Glutamatergic neuron (in vitro differentiated cells): Measurements from ENCODE around the gene AMOTL2. TPM values are rescaled to one million over a fixed set of nuclear protein-coding genes. Genes with fewer than 3 reads are reported as not detected.
A peak's percentile ranks its signal among the peaks of the same experiment; 100 is the strongest.

Experiments used
- DNase-seq: peaks from one replicate; pipeline ENCODE4 v3.0.0; 2022
- H3K27ac Mint-ChIP-seq: one replicate; pipeline ENCODE4 v1.8.0; 2020; ENCODE audit warnings: mild to moderate bottlenecking, mixed read lengths, inconsistent platforms; ENCODE audit not compliant: unreplicated experiment
- H3K27me3 Mint-ChIP-seq: one replicate; pipeline ENCODE4 v1.8.0; 2020; ENCODE audit warnings: mild to moderate bottlenecking, moderate library complexity, mixed read lengths, inconsistent platforms; ENCODE audit not compliant: unreplicated experiment
- H3K36me3 Mint-ChIP-seq: one replicate; pipeline ENCODE4 v1.8.0; 2020; ENCODE audit warnings: mild to moderate bottlenecking, mixed read lengths, inconsistent platforms; ENCODE audit not compliant: unreplicated experiment
- H3K4me1 Mint-ChIP-seq: one replicate; pipeline ENCODE4 v1.8.0; 2020; ENCODE audit warnings: mild to moderate bottlenecking, low read depth, mixed read lengths, inconsistent platforms; ENCODE audit not compliant: unreplicated experiment
- H3K4me3 Mint-ChIP-seq: one replicate; pipeline ENCODE4 v1.8.0; 2020; ENCODE audit warnings: mild to moderate bottlenecking, mixed read lengths, inconsistent platforms; ENCODE audit not compliant: unreplicated experiment
- H3K9me3 Mint-ChIP-seq: one replicate; pipeline ENCODE4 v1.8.0; 2020; ENCODE audit warnings: mild to moderate bottlenecking, moderate library complexity, mixed read lengths, inconsistent platforms; ENCODE audit not compliant: unreplicated experiment
- CTCF ChIP-seq: fragments of 200-600 bp; sonication (generic); IDR thresholded peaks from one replicate; pipeline ENCODE4 v1.5.0; 2021; ENCODE audit not compliant: partially characterized antibody, unreplicated experiment
- total RNA-seq: library from RNA; stranded (reverse); fragmentation: NEBNext Ultra II Directional; extraction: Animal tissue kit (Norgen Biotek cat#: 25700); gene quantifications from one replicate; pipeline ENCODE4 v1.2.1, GENCODE V29; 2021; ENCODE audit not compliant: unreplicated experiment

Gene AMOTL2
- total RNA-seq, 1 donor from 2014 or later, result 38.1 TPM

GRCh38 chr3:134407239-134407625 lies 33.0 kb upstream of the AMOTL2 start:
- peak overlapping the region; percentile 86 for H3K27ac Mint-ChIP-seq
- DNase-seq, result no peak
- peaks cover 20% of the 10 kb centered on the region for H3K36me3 Mint-ChIP-seq
- peaks cover 14% of the 10 kb centered on the region for H3K9me3 Mint-ChIP-seq
- H3K4me1 Mint-ChIP-seq, result peaks cover 32% of the 10 kb centered on the region
- no peak for TF ChIP-seq CTCF
- peak overlapping the region; percentile 51 for H3K4me3 Mint-ChIP-seq
- peaks cover 16% of the 10 kb centered on the region for H3K27me3 Mint-ChIP-seq

GRCh38 chr3:134406331-134407238 lies 32.3 kb upstream of the AMOTL2 start:
- no peak for TF ChIP-seq CTCF

GRCh38 chr3:134404366-134404885 lies 30.2 kb upstream of the AMOTL2 start:
- Mint-ChIP-seq H3K27me3 (peaks cover 16% of the 10 kb centered on the region), H3K36me3 (peaks cover 42% of the 10 kb centered on the region), H3K4me1 (peaks cover 25% of the 10 kb centered on the region), H3K27ac (peak overlapping the region; percentile 15), H3K9me3 (peaks cover 17% of the 10 kb centered on the region), H3K4me3 (no peak overlapping the region)
- DNase-seq, result no peak
- no peak for TF ChIP-seq CTCF

More at GRCh38 chr3:134406331-134407238, 32.3 kb upstream of the AMOTL2 start:
- H3K27ac Mint-ChIP-seq, result peak overlapping the region; percentile 92
- H3K4me1 Mint-ChIP-seq, result peaks cover 32% of the 10 kb centered on the region
- H3K36me3 Mint-ChIP-seq, result peaks cover 27% of the 10 kb centered on the region
- peaks cover 17% of the 10 kb centered on the region for H3K9me3 Mint-ChIP-seq
- DNase-seq, result peak; percentile 92
- peak overlapping the region; percentile 81 for H3K4me3 Mint-ChIP-seq
- H3K27me3 Mint-ChIP-seq, result peaks cover 16% of the 10 kb centered on the region

- Mint-ChIP-seq H3K27me3 (peaks cover 5% of the 10 kb centered on the region), H3K9me3 (peaks cover 4% of the 10 kb centered on the region), H3K4me3 (no peak overlapping the region), H3K4me1 (no peaks in the 10 kb centered on the region), H3K36me3 (peaks cover 27% of the 10 kb centered on the region), H3K27ac (no peak overlapping the region)
- DNase-seq, result no peak
- TF ChIP-seq CTCF, result no peak
Measured at GRCh38 chr3:134397755-134398154, 23.5 kb upstream of the AMOTL2 start.

GRCh38 chr3:134395103-134395502 lies 20.9 kb upstream of the AMOTL2 start:
- H3K9me3 Mint-ChIP-seq, result peaks cover 1% of the 10 kb centered on the region
- H3K36me3 Mint-ChIP-seq, result peaks cover 12% of the 10 kb centered on the region
- H3K27me3 Mint-ChIP-seq, result peaks cover 6% of the 10 kb centered on the region
- TF ChIP-seq CTCF, result no peak
- H3K4me1 Mint-ChIP-seq, result no peaks in the 10 kb centered on the region
- H3K4me3 Mint-ChIP-seq, result no peak overlapping the region
- H3K27ac Mint-ChIP-seq, result no peak overlapping the region
- DNase-seq, result no peak
